ENCODE data around the gene CEP57. TPM values are rescaled to one million over a fixed set of nuclear protein-coding genes. Genes with fewer than 3 reads are reported as not detected.

CEP57 gene
- total and polyA plus RNA-seq, 8 donors, result 11.9 to 38.3 (median 26.9) TPM

- no peaks in the 10 kb centered on the region for H3K9me3 ChIP-seq
- DNase-seq (no peak), ATAC-seq (peak in 3 of 4 donors; percentile 46 to 68 (median 55)), FAIRE-seq (no peak)
- intact Hi-C loops (cut with DNase I), result no loop called here
- WGBS, 2 donors, result 33 to 37% methylated on average over 2 of the region's 2 CpGs
- peaks cover 0 to 16% (median 0%) of the 10 kb centered on the region in 3 donors for H3K36me3 ChIP-seq
- peaks cover 0 to 6% (median 0%) of the 10 kb centered on the region in 3 donors for H3K4me1 ChIP-seq
- H3K27ac ChIP-seq, result no peak overlapping the region
- no peaks in the 10 kb centered on the region for H3K27me3 ChIP-seq
- TF ChIP-seq CTCF (IDR thresholded peaks at IDR 0.05), result no peak
- no peak overlapping the region for H3K4me3 ChIP-seq
These were observed 31.3 kb downstream of the CEP57 start for GRCh38 chr11:95821640-95822039.

- FAIRE-seq, result no peak
- intact Hi-C loops (cut with DNase I), result no loop called here
- Histone ChIP-seq H3K36me3 (peaks cover 0 to 34% (median 0%) of the 10 kb centered on the region in 3 donors), H3K9me3 (no peaks in the 10 kb centered on the region), H3K27me3 (no peaks in the 10 kb centered on the region), H3K4me3 (no peak overlapping the region), H3K4me1 (no peaks in the 10 kb centered on the region), H3K27ac (no peak overlapping the region)
- no peak for ATAC-seq
- no peak for TF ChIP-seq CTCF (IDR thresholded peaks at IDR 0.05)
- no peak for DNase-seq
- WGBS, 2 donors, result 88 to 91% methylated on average over 4 of the region's 4 CpGs
These were observed 37.4 kb downstream of the CEP57 start for GRCh38 chr11:95827696-95828095.

GRCh38 chr11:95829580-95830259, 39.4 kb downstream of the CEP57 start:
- intact Hi-C loops (cut with DNase I), result no loop called here
- ATAC-seq, result no peak
- Histone ChIP-seq H3K27ac (no peak overlapping the region), H3K36me3 (peaks cover 0 to 45% (median 6%) of the 10 kb centered on the region in 3 donors), H3K9me3 (no peaks in the 10 kb centered on the region), H3K4me1 (no peaks in the 10 kb centered on the region), H3K27me3 (no peaks in the 10 kb centered on the region), H3K4me3 (no peak overlapping the region)
- no peak for FAIRE-seq
- no peak for TF ChIP-seq CTCF (IDR thresholded peaks at IDR 0.05)
- 88% methylated on average over 1 of the region's 1 CpG for WGBS, 2 donors
- DNase-seq, result no peak

GRCh38 chr11:95831198-95831883, 41.0 kb downstream of the CEP57 start:
- no peak for FAIRE-seq
- peak; percentile 26 to 70 (median 60) for ATAC-seq
- intact Hi-C loops (cut with DNase I), result no loop called here
- no peaks in the 10 kb centered on the region for H3K27me3 ChIP-seq
- H3K4me3 ChIP-seq, result no peak overlapping the region
- WGBS, 2 donors, result 58 to 70% methylated on average over 2 of the region's 2 CpGs
- peaks cover 0 to 45% (median 6%) of the 10 kb centered on the region in 3 donors for H3K36me3 ChIP-seq
- H3K27ac ChIP-seq, result peak overlapping the region in 1 of 4 donors; percentile 43
- no peaks in the 10 kb centered on the region for H3K9me3 ChIP-seq
- DNase-seq, result no peak
- H3K4me1 ChIP-seq, result no peaks in the 10 kb centered on the region
- TF ChIP-seq CTCF (IDR thresholded peaks at IDR 0.05), result no peak

GRCh38 chr11:95832763-95833162, 42.5 kb downstream of the CEP57 start:
- intact Hi-C loops (cut with DNase I), result no loop called here
- Histone ChIP-seq H3K9me3 (no peaks in the 10 kb centered on the region), H3K4me1 (no peaks in the 10 kb centered on the region), H3K4me3 (no peak overlapping the region), H3K36me3 (peaks cover 0 to 40% (median 6%) of the 10 kb centered on the region in 3 donors), H3K27ac (no peak overlapping the region), H3K27me3 (no peaks in the 10 kb centered on the region)
- no peak for TF ChIP-seq CTCF (IDR thresholded peaks at IDR 0.05)
- DNase-seq, result no peak
- no peak for FAIRE-seq
- no peak for ATAC-seq
- 79 to 82% methylated on average over 3 of the region's 3 CpGs for WGBS, 2 donors

Data from pancreas (tissue), 10 donors.